ENCODE measurements around the gene IQCB1.
"Not testable (repeated sequence)": the region's sequence is repeated elsewhere in the genome, so short reads cannot be mapped to it uniquely, and the experiment has no call there.

Gene IQCB1

GRCh38 chr3:121803771-121804320 is 31.0 kb downstream of the IQCB1 start:
- DNase-seq, result no peak

GRCh38 chr3:121800906-121801305 is 34.0 kb downstream of the IQCB1 start:
- DNase-seq, result no peak

- no peak for DNase-seq
These were observed 37.9 kb downstream of the IQCB1 start for GRCh38 chr3:121796970-121797369.

- no peak for DNase-seq
These were observed 40.4 kb downstream of the IQCB1 start for GRCh38 chr3:121794264-121794983.

GRCh38 chr3:121793078-121793477 is 41.8 kb downstream of the IQCB1 start:
- no peak for DNase-seq

- DNase-seq, result no peak
These were observed 48.4 kb downstream of the IQCB1 start for GRCh38 chr3:121786485-121786884.

GRCh38 chr3:121782784-121783183 is 52.1 kb downstream of the IQCB1 start:
- not testable (repeated sequence) for DNase-seq

- no peak for DNase-seq
These were observed 53.2 kb downstream of the IQCB1 start for GRCh38 chr3:121781611-121782010.

GRCh38 chr3:121775095-121775494 is 59.8 kb downstream of the IQCB1 start:
- not testable (repeated sequence) for DNase-seq

- no peak for DNase-seq
These were observed 65.6 kb downstream of the IQCB1 start for GRCh38 chr3:121769246-121769645.

GRCh38 chr3:121768452-121768851 is 66.4 kb downstream of the IQCB1 start:
- DNase-seq, result no peak

GRCh38 chr3:121759541-121760202 is 75.2 kb downstream of the IQCB1 start:
- no peak for DNase-seq

- DNase-seq, result no peak
These were observed 76.0 kb downstream of the IQCB1 start for GRCh38 chr3:121758727-121759450.

GRCh38 chr3:121757812-121758545 is 76.9 kb downstream of the IQCB1 start:
- no peak for DNase-seq

GRCh38 chr3:121757087-121757811 is 77.6 kb downstream of the IQCB1 start:
- no peak for DNase-seq

- no peak for DNase-seq
These were observed 82.1 kb downstream of the IQCB1 start for GRCh38 chr3:121752772-121753171.

GRCh38 chr3:121752261-121752660 is 82.6 kb downstream of the IQCB1 start:
- DNase-seq, result no peak

- no peak for DNase-seq
These were observed 84.8 kb downstream of the IQCB1 start for GRCh38 chr3:121750087-121750415.

GRCh38 chr3:121749276-121750086 is 85.4 kb downstream of the IQCB1 start, which contains the start of gene GOLGB1:
Gene GOLGB1, minus strand, starts transcription at chr3:121749741. Its CDS starts 18,770 bp downstream, at chr3:121730971.
- DNase-seq, result peak; percentile 99

- peak; percentile 22 for DNase-seq
These were observed 86.1 kb downstream of the IQCB1 start for GRCh38 chr3:121748680-121749275.

GRCh38 chr3:121747976-121748375 is 86.9 kb downstream of the IQCB1 start:
- no peak for DNase-seq

Measured in DMS79 (cell line).